GM12892 (cell line): ENCODE results near the gene POSTN.

Source experiments
- POLR2A ChIP-seq: IDR thresholded peaks from 2 replicates; pipeline ENCODE4 v1.6.1; 2011; ENCODE audit warnings: low read depth, low read length, control low read depth
- POLR2AphosphoS5 ChIP-seq: IDR thresholded peaks from 2 replicates; pipeline ENCODE4 v1.6.1; 2011; ENCODE audit warnings: low read depth, low read length, control low read depth

DNA sequence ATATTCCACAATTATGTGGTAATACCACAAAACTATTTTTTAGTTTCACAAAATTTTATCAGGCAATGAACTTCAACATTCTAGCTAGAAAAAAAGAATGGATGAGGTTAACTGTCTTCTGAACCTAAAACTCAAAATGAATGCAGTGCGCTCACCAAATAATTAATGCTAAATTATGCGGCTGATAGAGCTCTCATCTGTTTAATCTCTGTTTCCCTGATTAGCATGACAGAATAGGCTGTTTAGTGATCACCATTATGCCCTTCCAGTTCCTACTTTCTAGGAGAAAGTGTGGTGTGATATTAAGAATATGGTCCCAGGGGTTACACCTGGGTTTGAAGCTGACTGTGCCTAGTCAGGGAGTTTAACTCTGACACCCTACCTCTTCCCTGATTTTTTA is 42.8 kb upstream of the POSTN start:
- no peak for TF ChIP-seq POLR2AphosphoS5
- TF ChIP-seq POLR2A, result no peak
